ENCODE data around the gene DMD.

DNA sequence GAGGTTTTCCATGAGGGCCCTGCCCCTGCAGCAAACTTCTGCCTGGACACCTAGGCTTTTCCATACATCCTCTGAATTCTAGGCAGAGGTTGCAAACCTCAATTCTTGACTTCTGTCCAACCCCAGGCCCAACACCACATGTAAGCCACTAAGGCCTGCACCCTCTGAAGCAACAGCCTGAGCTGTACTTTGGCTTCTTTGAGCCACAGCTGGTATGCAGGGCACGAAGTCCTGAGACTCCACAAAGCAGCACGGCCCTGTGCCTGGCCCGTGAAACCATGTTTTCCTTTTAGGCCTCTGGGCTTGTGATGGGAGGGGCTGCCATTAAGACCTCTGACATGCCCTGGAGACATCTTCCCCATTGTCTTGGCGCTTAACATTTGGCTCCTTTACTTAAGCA is 1411.1 kb downstream of the DMD start:
- TF ChIP-seq, protein P1, sequence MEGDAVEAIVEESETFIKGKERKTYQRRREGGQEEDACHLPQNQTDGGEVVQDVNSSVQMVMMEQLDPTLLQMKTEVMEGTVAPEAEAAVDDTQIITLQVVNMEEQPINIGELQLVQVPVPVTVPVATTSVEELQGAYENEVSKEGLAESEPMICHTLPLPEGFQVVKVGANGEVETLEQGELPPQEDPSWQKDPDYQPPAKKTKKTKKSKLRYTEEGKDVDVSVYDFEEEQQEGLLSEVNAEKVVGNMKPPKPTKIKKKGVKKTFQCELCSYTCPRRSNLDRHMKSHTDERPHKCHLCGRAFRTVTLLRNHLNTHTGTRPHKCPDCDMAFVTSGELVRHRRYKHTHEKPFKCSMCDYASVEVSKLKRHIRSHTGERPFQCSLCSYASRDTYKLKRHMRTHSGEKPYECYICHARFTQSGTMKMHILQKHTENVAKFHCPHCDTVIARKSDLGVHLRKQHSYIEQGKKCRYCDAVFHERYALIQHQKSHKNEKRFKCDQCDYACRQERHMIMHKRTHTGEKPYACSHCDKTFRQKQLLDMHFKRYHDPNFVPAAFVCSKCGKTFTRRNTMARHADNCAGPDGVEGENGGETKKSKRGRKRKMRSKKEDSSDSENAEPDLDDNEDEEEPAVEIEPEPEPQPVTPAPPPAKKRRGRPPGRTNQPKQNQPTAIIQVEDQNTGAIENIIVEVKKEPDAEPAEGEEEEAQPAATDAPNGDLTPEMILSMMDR (IDR thresholded peaks at IDR 0.05) = no peak
- TF ChIP-seq POLR2A (IDR thresholded peaks at IDR 0.05) (no peak), EP300 (IDR thresholded peaks at IDR 0.05) (no peak)

All from ovary (tissue), 3 donors.